Chondrocyte (in vitro differentiated cells): Measurements from ENCODE around the gene BCL2L15. TPM values are rescaled to one million over a fixed set of nuclear protein-coding genes. Genes with fewer than 3 reads are reported as not detected.

ENCODE experiments used
- DNase-seq: peaks from one replicate; pipeline ENCODE4 v3.0.0; 2021; ENCODE audit warnings: mixed read lengths, low spot score
- H3K27ac Mint-ChIP-seq: one replicate; pipeline ENCODE4 v1.8.0; 2021; ENCODE audit warnings: mild to moderate bottlenecking, moderate library complexity, mixed read lengths; ENCODE audit not compliant: unreplicated experiment
- H3K27me3 Mint-ChIP-seq: 2 replicates; pipeline ENCODE4 v1.8.0; 2021; ENCODE audit warnings: low read depth, mixed read lengths
- H3K36me3 Mint-ChIP-seq: 2 replicates; pipeline ENCODE4 v1.8.0; 2021; ENCODE audit warnings: low read depth, mixed read lengths
- H3K4me1 Mint-ChIP-seq: 2 replicates; pipeline ENCODE4 v1.8.0; 2021; ENCODE audit warnings: low read depth, mild to moderate bottlenecking, mixed read lengths
- H3K4me3 Mint-ChIP-seq: one replicate; pipeline ENCODE4 v1.8.0; 2021; ENCODE audit warnings: mild to moderate bottlenecking, moderate library complexity, mixed read lengths; ENCODE audit not compliant: unreplicated experiment
- H3K9me3 Mint-ChIP-seq: 2 replicates; pipeline ENCODE4 v1.8.0; 2021; ENCODE audit warnings: low read depth, mixed read lengths
- CTCF ChIP-seq: fragments of 200-600 bp; sonication (generic); IDR thresholded peaks from 2 replicates; pipeline ENCODE4 v1.5.0; 2021; ENCODE audit warnings: antibody characterized with exemption, mild to moderate bottlenecking, moderate library complexity
- long read RNA-seq: library from polyadenylated mRNA; stranded (forward); transcript quantifications from one replicate; pipeline ENCODE4 v2.0.0, GENCODE V29; 2021
- total RNA-seq: library from RNA; stranded (reverse); gene quantifications from 3 replicates; pipeline ENCODE4 v1.2.1, GENCODE V29; 2021

Gene BCL2L15
- total RNA-seq = 0.17 to 0.33 TPM (median 0.17 TPM) in 3 replicates
- long read RNA-seq = 0 reads

- Mint-ChIP-seq H3K27me3 (no peaks in the 10 kb centered on the region), H3K4me3 (no peak within 1 kb of the TSS), H3K27ac (no peak within 1 kb of the TSS), H3K36me3 (no peaks in the 10 kb centered on the region), H3K4me1 (peaks cover 6% of the 10 kb centered on the region), H3K9me3 (no peaks in the 10 kb centered on the region)
- no peak for DNase-seq
- TF ChIP-seq CTCF = no peak
Observed at GRCh38 chr1:113887402-113888175, at the start of gene BCL2L15. Gene BCL2L15 (minus strand): TSS chr1:113887581. CDS start chr1:113887375, 206 bp downstream.

GRCh38 chr1:113937146-113937545, 49.8 kb upstream of the BCL2L15 start:
- Mint-ChIP-seq H3K4me1 (peaks cover 45% of the 10 kb centered on the region), H3K27me3 (no peaks in the 10 kb centered on the region), H3K4me3 (no peak overlapping the region), H3K9me3 (no peaks in the 10 kb centered on the region), H3K36me3 (peaks cover 6% of the 10 kb centered on the region), H3K27ac (no peak overlapping the region)
- no peak for TF ChIP-seq CTCF
- no peak for DNase-seq

GRCh38 chr1:113935970-113936369, 48.6 kb upstream of the BCL2L15 start:
- Mint-ChIP-seq H3K4me3 (no peak overlapping the region), H3K9me3 (no peaks in the 10 kb centered on the region), H3K27ac (no peak overlapping the region), H3K27me3 (no peaks in the 10 kb centered on the region), H3K36me3 (peaks cover 5% of the 10 kb centered on the region), H3K4me1 (peaks cover 57% of the 10 kb centered on the region)
- no peak for TF ChIP-seq CTCF
- no peak for DNase-seq

GRCh38 chr1:113935176-113935575, 47.8 kb upstream of the BCL2L15 start:
- H3K36me3 Mint-ChIP-seq = no peaks in the 10 kb centered on the region
- no peaks in the 10 kb centered on the region for H3K9me3 Mint-ChIP-seq
- no peaks in the 10 kb centered on the region for H3K27me3 Mint-ChIP-seq
- no peak overlapping the region for H3K4me3 Mint-ChIP-seq
- DNase-seq = no peak
- H3K27ac Mint-ChIP-seq = no peak overlapping the region
- H3K4me1 Mint-ChIP-seq = peaks cover 60% of the 10 kb centered on the region
- TF ChIP-seq CTCF = no peak

GRCh38 chr1:113934511-113935055, 47.2 kb upstream of the BCL2L15 start:
- Mint-ChIP-seq H3K4me3 (no peak overlapping the region), H3K27me3 (no peaks in the 10 kb centered on the region), H3K4me1 (peaks cover 59% of the 10 kb centered on the region), H3K27ac (no peak overlapping the region), H3K9me3 (no peaks in the 10 kb centered on the region), H3K36me3 (no peaks in the 10 kb centered on the region)
- TF ChIP-seq CTCF = no peak
- no peak for DNase-seq
